ENCODE results near the gene CACNG4. TPM values are rescaled to one million over a fixed set of nuclear protein-coding genes. Genes with fewer than 3 reads are reported as not detected.

Gene CACNG4
- total and polyA plus RNA-seq, 4 donors = 2.3 to 9.4 (median 4.1) TPM

DNA sequence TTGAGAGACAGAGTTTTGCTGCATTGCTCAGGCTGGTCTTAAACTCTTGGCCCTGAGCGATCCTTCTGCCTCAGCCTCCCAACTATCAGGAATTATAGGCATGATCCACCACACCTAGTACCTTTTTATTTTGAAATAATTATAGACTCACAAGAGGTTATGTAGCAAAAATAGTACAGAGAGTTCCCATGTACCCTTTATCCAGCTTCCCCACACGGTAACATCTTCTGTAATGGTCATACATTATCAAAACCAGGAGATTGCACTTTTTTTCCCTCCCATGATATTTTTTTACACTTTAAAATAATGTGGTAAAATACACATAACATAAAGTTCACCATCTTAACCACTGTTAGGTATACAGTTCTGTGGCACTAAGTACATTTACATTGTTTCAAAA, 28.8 kb upstream of the CACNG4 start:
- no peaks in the 10 kb centered on the region for H3K27me3 ChIP-seq (ENCODE audit: control insufficient read depth in 3 of 3, insufficient read depth in 3 of 3, low read length in 2 of 3)
- ATAC-seq (ENCODE audit: insufficient read depth, low FRiP score) (no peak), DNase-seq (no peak)
- H3K9ac ChIP-seq (ENCODE audit: insufficient read depth in 1 of 2, low read length in 2 of 2) = no peak overlapping the region
- WGBS, 2 donors = 93 to 96% methylated on average over 2 of the region's 2 CpGs
- no peaks in the 10 kb centered on the region for H3K4me1 ChIP-seq (ENCODE audit: control insufficient read depth in 5 of 5, insufficient read depth in 5 of 5, low read length in 5 of 5)
- TF ChIP-seq, protein P1, sequence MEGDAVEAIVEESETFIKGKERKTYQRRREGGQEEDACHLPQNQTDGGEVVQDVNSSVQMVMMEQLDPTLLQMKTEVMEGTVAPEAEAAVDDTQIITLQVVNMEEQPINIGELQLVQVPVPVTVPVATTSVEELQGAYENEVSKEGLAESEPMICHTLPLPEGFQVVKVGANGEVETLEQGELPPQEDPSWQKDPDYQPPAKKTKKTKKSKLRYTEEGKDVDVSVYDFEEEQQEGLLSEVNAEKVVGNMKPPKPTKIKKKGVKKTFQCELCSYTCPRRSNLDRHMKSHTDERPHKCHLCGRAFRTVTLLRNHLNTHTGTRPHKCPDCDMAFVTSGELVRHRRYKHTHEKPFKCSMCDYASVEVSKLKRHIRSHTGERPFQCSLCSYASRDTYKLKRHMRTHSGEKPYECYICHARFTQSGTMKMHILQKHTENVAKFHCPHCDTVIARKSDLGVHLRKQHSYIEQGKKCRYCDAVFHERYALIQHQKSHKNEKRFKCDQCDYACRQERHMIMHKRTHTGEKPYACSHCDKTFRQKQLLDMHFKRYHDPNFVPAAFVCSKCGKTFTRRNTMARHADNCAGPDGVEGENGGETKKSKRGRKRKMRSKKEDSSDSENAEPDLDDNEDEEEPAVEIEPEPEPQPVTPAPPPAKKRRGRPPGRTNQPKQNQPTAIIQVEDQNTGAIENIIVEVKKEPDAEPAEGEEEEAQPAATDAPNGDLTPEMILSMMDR (IDR thresholded peaks at IDR 0.05; ENCODE audit: control extremely low read depth, extremely low read depth) = no peak
- no peak overlapping the region for H3K27ac ChIP-seq (ENCODE audit: low read depth in 1 of 2, low read length in 1 of 2)
- no peak overlapping the region for H3K4me3 ChIP-seq
- H3K36me3 ChIP-seq (ENCODE audit: control insufficient read depth in 4 of 4, insufficient read depth in 4 of 4, low read length in 4 of 4) = no peaks in the 10 kb centered on the region
- H3K9me3 ChIP-seq (ENCODE audit: control insufficient read depth in 4 of 4, insufficient read depth in 3 of 4, low read length in 3 of 4) = peaks cover 0 to 11% (median 0%) of the 10 kb centered on the region in 4 donors

DNA sequence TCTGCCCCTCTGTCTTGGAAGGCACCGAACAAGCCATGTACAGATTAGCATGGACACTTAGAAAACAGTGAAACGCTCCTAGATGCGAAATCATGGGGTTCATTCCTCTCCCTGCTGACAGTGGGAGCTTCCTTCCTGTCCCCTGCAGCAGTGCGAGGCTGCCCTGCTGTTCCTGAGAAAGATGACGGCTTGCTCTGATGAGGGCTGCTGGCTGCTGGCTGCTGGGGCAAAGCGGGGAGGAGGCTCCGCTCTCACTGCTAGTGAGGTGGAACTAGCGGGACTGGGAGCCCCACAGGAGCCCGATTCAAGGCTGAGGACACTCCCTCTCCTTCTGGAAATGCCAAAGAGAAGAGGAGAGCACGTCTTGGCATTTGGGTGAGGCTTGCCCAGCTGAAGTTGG, 25.9 kb upstream of the CACNG4 start:
- H3K27ac ChIP-seq (ENCODE audit: low read depth in 1 of 2, low read length in 1 of 2) = no peak overlapping the region
- DNase-seq (no peak), ATAC-seq (ENCODE audit: insufficient read depth, low FRiP score) (no peak)
- H3K9me3 ChIP-seq (ENCODE audit: control insufficient read depth in 4 of 4, insufficient read depth in 3 of 4, low read length in 3 of 4) = peaks cover 0 to 13% (median 0%) of the 10 kb centered on the region in 4 donors
- H3K4me1 ChIP-seq (ENCODE audit: control insufficient read depth in 5 of 5, insufficient read depth in 5 of 5, low read length in 5 of 5) = no peaks in the 10 kb centered on the region
- 66 to 88% methylated on average over 10 of the region's 10 CpGs for WGBS, 2 donors
- H3K36me3 ChIP-seq (ENCODE audit: control insufficient read depth in 4 of 4, insufficient read depth in 4 of 4, low read length in 4 of 4) = no peaks in the 10 kb centered on the region
- TF ChIP-seq, protein P1 (IDR thresholded peaks at IDR 0.05; ENCODE audit: control extremely low read depth, extremely low read depth) = no peak
- no peak overlapping the region for H3K9ac ChIP-seq (ENCODE audit: insufficient read depth in 1 of 2, low read length in 2 of 2)
- no peaks in the 10 kb centered on the region for H3K27me3 ChIP-seq (ENCODE audit: control insufficient read depth in 3 of 3, insufficient read depth in 3 of 3, low read length in 2 of 3)
- no peak overlapping the region for H3K4me3 ChIP-seq

DNA sequence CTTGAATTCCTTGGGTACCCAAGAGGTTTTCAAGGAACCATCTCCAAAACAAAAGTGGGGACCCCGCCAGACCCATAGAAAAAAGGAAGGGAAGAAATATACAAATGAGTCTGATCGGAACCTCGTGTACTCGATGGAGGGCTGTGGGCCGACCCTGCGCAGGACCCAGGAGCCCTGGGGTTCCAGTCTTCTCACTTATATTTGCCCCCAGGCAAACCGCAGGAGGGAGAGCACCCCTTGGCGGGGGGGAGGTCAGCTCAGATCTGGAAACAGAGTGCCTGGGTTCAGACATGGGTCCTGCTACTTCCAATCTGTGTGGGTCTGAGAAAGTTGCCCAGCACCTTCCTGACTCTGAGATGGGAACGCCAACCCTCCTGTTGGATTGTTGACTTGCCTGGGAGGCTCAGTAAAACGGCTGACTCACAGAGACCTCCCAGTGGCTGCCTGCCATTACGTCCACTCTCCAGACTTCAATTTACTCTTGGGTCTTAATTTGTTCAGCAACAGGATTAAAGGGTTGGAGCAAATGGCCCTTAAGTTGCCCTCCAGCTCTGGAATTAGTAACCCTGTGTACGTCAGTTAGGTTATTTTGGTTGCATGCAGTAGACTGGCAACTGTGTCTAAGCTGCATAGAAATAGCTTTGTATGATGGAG, 24.9 kb upstream of the CACNG4 start:
- WGBS, 2 donors = 87% methylated on average over 12 of the region's 12 CpGs
- Histone ChIP-seq H3K9ac (ENCODE audit: insufficient read depth in 1 of 2, low read length in 2 of 2) (no peak overlapping the region), H3K4me1 (ENCODE audit: control insufficient read depth in 5 of 5, insufficient read depth in 5 of 5, low read length in 5 of 5) (peaks cover 0 to 2% (median 0%) of the 10 kb centered on the region in 5 donors), H3K4me3 (no peak overlapping the region), H3K9me3 (ENCODE audit: control insufficient read depth in 4 of 4, insufficient read depth in 3 of 4, low read length in 3 of 4) (peaks cover 0 to 13% (median 0%) of the 10 kb centered on the region in 4 donors), H3K27ac (ENCODE audit: low read depth in 1 of 2, low read length in 1 of 2) (no peak overlapping the region), H3K36me3 (ENCODE audit: control insufficient read depth in 4 of 4, insufficient read depth in 4 of 4, low read length in 4 of 4) (no peaks in the 10 kb centered on the region), H3K27me3 (ENCODE audit: control insufficient read depth in 3 of 3, insufficient read depth in 3 of 3, low read length in 2 of 3) (peaks cover 0 to 2% (median 0%) of the 10 kb centered on the region in 3 donors)
- TF ChIP-seq, protein P1 (IDR thresholded peaks at IDR 0.05; ENCODE audit: control extremely low read depth, extremely low read depth) = no peak
- ATAC-seq (ENCODE audit: insufficient read depth, low FRiP score) = no peak
- DNase-seq = no peak

Data from lung (tissue), 12 donors.